ENCODE results near the gene ROCK2.
A peak's percentile ranks its signal among the peaks of the same experiment; 100 is the strongest.

ROCK2 gene

GRCh38 chr2:11390399-11390658 lies 45.9 kb upstream of the ROCK2 start:
- Histone ChIP-seq H3K27me3 (ENCODE audit: insufficient read depth, low read length, poor library complexity, severe bottlenecking) (no peaks in the 10 kb centered on the region), H3K79me2 (ENCODE audit: insufficient read depth, low read length) (no peaks in the 10 kb centered on the region), H3K4me3 (ENCODE audit: low read length, poor library complexity, severe bottlenecking) (no peak overlapping the region), H3K4me2 (ENCODE audit: low read depth, low read length, poor library complexity, severe bottlenecking) (no peak overlapping the region), H3K9me3 (ENCODE audit: insufficient read depth, low read depth, low read length) (no peaks in the 10 kb centered on the region), H3K9me2 (replicated peaks; ENCODE audit: low read depth, low read length) (no peaks in the 10 kb centered on the region), H4K20me1 (ENCODE audit: insufficient read depth, low read length, poor library complexity, severe bottlenecking) (no peaks in the 10 kb centered on the region), H3K36me3 (ENCODE audit: insufficient read depth, low read length) (no peaks in the 10 kb centered on the region), H3K9ac (ENCODE audit: low read depth, low read length, poor library complexity, severe bottlenecking) (no peak overlapping the region), H3F3A (ENCODE audit: low read depth) (peaks cover 9% of the 10 kb centered on the region; the same call in 1 of the 2 replicates), H2AFZ (ENCODE audit: low read length) (no peak overlapping the region), H3K4me1 (ENCODE audit: insufficient read depth, low read length, poor library complexity, severe bottlenecking) (peaks cover 46% of the 10 kb centered on the region)
- no peak for TF ChIP-seq EZH2phosphoT487 (IDR thresholded peaks at IDR 0.05; ENCODE audit: borderline replicate concordance)
- no peak for TF ChIP-seq CTCF (conservative IDR thresholded peaks at IDR 0.05; ENCODE audit: low read length)

GRCh38 chr2:11389551-11390398 lies 45.3 kb upstream of the ROCK2 start:
- TF ChIP-seq EZH2phosphoT487 (IDR thresholded peaks at IDR 0.05; ENCODE audit: borderline replicate concordance): no peak
- no peak for TF ChIP-seq CTCF (conservative IDR thresholded peaks at IDR 0.05; ENCODE audit: low read length)
- no peak overlapping the region for H2AFZ ChIP-seq (ENCODE audit: low read length)
- no peaks in the 10 kb centered on the region for H3K36me3 ChIP-seq (ENCODE audit: insufficient read depth, low read length)
- no peaks in the 10 kb centered on the region for H4K20me1 ChIP-seq (ENCODE audit: insufficient read depth, low read length, poor library complexity, severe bottlenecking)
- peak overlapping the region; percentile 69 for H3K4me2 ChIP-seq (ENCODE audit: low read depth, low read length, poor library complexity, severe bottlenecking)
- H3K79me2 ChIP-seq (ENCODE audit: insufficient read depth, low read length): no peaks in the 10 kb centered on the region
- peaks cover 9% of the 10 kb centered on the region; the same call in 1 of the 2 replicates for H3F3A ChIP-seq (ENCODE audit: low read depth)
- peaks cover 52% of the 10 kb centered on the region for H3K4me1 ChIP-seq (ENCODE audit: insufficient read depth, low read length, poor library complexity, severe bottlenecking)
- no peaks in the 10 kb centered on the region for H3K9me3 ChIP-seq (ENCODE audit: insufficient read depth, low read depth, low read length)
- no peaks in the 10 kb centered on the region for H3K9me2 ChIP-seq (replicated peaks; ENCODE audit: low read depth, low read length)
- H3K4me3 ChIP-seq (ENCODE audit: low read length, poor library complexity, severe bottlenecking): no peak overlapping the region
- H3K27me3 ChIP-seq (ENCODE audit: insufficient read depth, low read length, poor library complexity, severe bottlenecking): no peaks in the 10 kb centered on the region
- peak overlapping the region; percentile 79 for H3K9ac ChIP-seq (ENCODE audit: low read depth, low read length, poor library complexity, severe bottlenecking)

GRCh38 chr2:11389052-11389420 lies 44.6 kb upstream of the ROCK2 start:
- Histone ChIP-seq H3K79me2 (ENCODE audit: insufficient read depth, low read length) (no peaks in the 10 kb centered on the region), H3K9me2 (replicated peaks; ENCODE audit: low read depth, low read length) (no peaks in the 10 kb centered on the region), H3K27me3 (ENCODE audit: insufficient read depth, low read length, poor library complexity, severe bottlenecking) (no peaks in the 10 kb centered on the region), H3K4me1 (ENCODE audit: insufficient read depth, low read length, poor library complexity, severe bottlenecking) (peaks cover 56% of the 10 kb centered on the region), H3K36me3 (ENCODE audit: insufficient read depth, low read length) (no peaks in the 10 kb centered on the region), H3K4me3 (ENCODE audit: low read length, poor library complexity, severe bottlenecking) (peak overlapping the region; percentile 46), H2AFZ (ENCODE audit: low read length) (no peak overlapping the region), H3F3A (ENCODE audit: low read depth) (peaks cover 9% of the 10 kb centered on the region; the same call in 1 of the 2 replicates), H3K9ac (ENCODE audit: low read depth, low read length, poor library complexity, severe bottlenecking) (peak overlapping the region; percentile 79), H3K4me2 (ENCODE audit: low read depth, low read length, poor library complexity, severe bottlenecking) (peak overlapping the region; percentile 69), H4K20me1 (ENCODE audit: insufficient read depth, low read length, poor library complexity, severe bottlenecking) (no peaks in the 10 kb centered on the region), H3K9me3 (ENCODE audit: insufficient read depth, low read depth, low read length) (no peaks in the 10 kb centered on the region)
- no peak for TF ChIP-seq EZH2phosphoT487 (IDR thresholded peaks at IDR 0.05; ENCODE audit: borderline replicate concordance)
- TF ChIP-seq CTCF (conservative IDR thresholded peaks at IDR 0.05; ENCODE audit: low read length): no peak

All from Loucy (cell line).